H1 (cell line): ENCODE data around the gene KRTAP5-8. TPM values are rescaled to one million over a fixed set of nuclear protein-coding genes. Genes with fewer than 3 reads are reported as not detected.

Experiments used
- CTCF ChIA-PET: fragments of 300-600 bp; sonication (Branson Sonifier 250); formaldehyde crosslinking; loops from one replicate; lab custom pipeline; 2021; ENCODE audit not compliant: partially characterized antibody; lab: Charles Lee
- POLR2A ChIA-PET: fragments of 300-600 bp; sonication (Branson Sonifier 250); formaldehyde crosslinking; loops from one replicate; lab custom pipeline; 2021; ENCODE audit warnings: inconsistent platforms; ENCODE audit not compliant: partially characterized antibody; lab: Charles Lee
- DNase-seq, 2 experiments: peaks; one replicate each; pipeline versions ENCODE4 v3.0.0 to v3.0.0-alpha.2; 2010 to 2022; ENCODE audit warnings: low spot score in 2 of 2, low read depth in 1 of 2, mixed read lengths in 1 of 2
- FAIRE-seq: peaks from 2 replicates; lab custom pipeline; 2011; peaks lifted over from hg19 to GRCh38; lab: Jason Lieb, UNC
- H2AFZ ChIP-seq: 2 replicates; pipeline ENCODE4 v1.8.1; 2012; ENCODE audit warnings: low read length, inconsistent platforms
- H2AK5ac ChIP-seq: 2 replicates; pipeline ENCODE4 v1.6.1; 2013; ENCODE audit warnings: low read depth, low read length
- H2BK120ac ChIP-seq: replicated peaks from 2 replicates; pipeline ENCODE3; 2013; ENCODE audit warnings: low read depth, low read length, inconsistent platforms
- H2BK12ac ChIP-seq: 2 replicates; pipeline ENCODE4 v1.6.1; 2013; ENCODE audit warnings: low read depth, low read length
- H2BK15ac ChIP-seq: 2 replicates; pipeline ENCODE4 v1.6.1; 2013; ENCODE audit warnings: low read length
- H2BK20ac ChIP-seq: 2 replicates; pipeline ENCODE4 v1.6.1; 2013; ENCODE audit warnings: low read length
- H2BK5ac ChIP-seq: 2 replicates; pipeline ENCODE4 v1.6.1; 2013; ENCODE audit warnings: low read depth, low read length
- H3K14ac ChIP-seq: 2 replicates; pipeline ENCODE4 v1.6.1; 2013; ENCODE audit warnings: inconsistent platforms; ENCODE audit not compliant: insufficient read length
- H3K18ac ChIP-seq: 2 replicates; pipeline ENCODE4 v1.6.1; 2013; ENCODE audit warnings: low read length; ENCODE audit errors: extremely low read depth
- H3K23ac ChIP-seq: 2 replicates; pipeline ENCODE4 v1.6.1; 2013; ENCODE audit warnings: inconsistent platforms; ENCODE audit not compliant: insufficient read length
- H3K23me2 ChIP-seq: 2 replicates; pipeline ENCODE4 v1.6.1; 2013; ENCODE audit warnings: low read depth, low read length
- H3K27ac ChIP-seq: 2 replicates; pipeline ENCODE4 v1.6.1; 2011; ENCODE audit warnings: low read depth, low read length, inconsistent platforms
- H3K27me3 ChIP-seq, 4 experiments: replicated peaks in 1 of 4; 1 replicate in 1 of 4; 2 replicates in 3 of 4; pipeline versions ENCODE4 v1.6.1 to v1.8.1; 2011 to 2013; ENCODE audit warnings: low read length in 3 of 4, mild to moderate bottlenecking in 3 of 4, inconsistent platforms in 2 of 4, mixed read lengths in 2 of 4, moderate library complexity in 1 of 4; ENCODE audit not compliant: control insufficient read depth in 3 of 4, insufficient read depth in 3 of 4; ENCODE audit errors: extremely low read depth in 1 of 4
- H3K36me3 ChIP-seq, 4 experiments: 2 replicates each; pipeline versions ENCODE4 v1.6.1 to v1.8.1; 2011 to 2013; ENCODE audit warnings: mild to moderate bottlenecking in 4 of 4, low read length in 3 of 4, moderate library complexity in 2 of 4, control low read depth in 1 of 4, inconsistent platforms in 1 of 4; ENCODE audit not compliant: insufficient read depth in 4 of 4, control insufficient read depth in 2 of 4
- H3K4ac ChIP-seq: replicated peaks from 2 replicates; pipeline ENCODE3; 2013; ENCODE audit warnings: low read length, low read depth, mixed read lengths, inconsistent platforms; ENCODE audit not compliant: insufficient read length
- H3K4me1 ChIP-seq, 4 experiments: replicated peaks in 1 of 4; 1 replicate in 1 of 4; 2 replicates in 3 of 4; pipeline versions ENCODE4 v1.6.1 to v1.8.1; 2011 to 2013; ENCODE audit warnings: low read length in 3 of 4, inconsistent platforms in 2 of 4, mixed read lengths in 1 of 4; ENCODE audit not compliant: insufficient read depth in 4 of 4, control insufficient read depth in 3 of 4
- H3K4me2 ChIP-seq, 2 experiments: 2 replicates each; pipeline versions ENCODE4 v1.6.1 to v1.8.1; 2011 to 2013; ENCODE audit warnings: low read depth in 2 of 2, low read length in 2 of 2, control low read depth in 1 of 2, inconsistent platforms in 1 of 2, mild to moderate bottlenecking in 1 of 2; ENCODE audit not compliant: insufficient read depth in 1 of 2
- H3K4me3 ChIP-seq, 4 experiments: fragments of 200-600, 300-600 bp in 1 of 4; sonication (generic), shearing (Covaris generic), sonication (Bioruptor Twin) in 1 of 4; 2 replicates each; pipeline versions ENCODE4 v1.5.1 to v1.8.1; 2011 to 2016; ENCODE audit warnings: low read length in 4 of 4, low read depth in 3 of 4, control low read depth in 2 of 4, inconsistent platforms in 2 of 4, mild to moderate bottlenecking in 2 of 4, mixed read lengths in 1 of 4, moderate library complexity in 1 of 4; ENCODE audit not compliant: insufficient read depth in 2 of 4; ENCODE audit errors: extremely low read depth in 1 of 4
- H3K56ac ChIP-seq: replicated peaks from 2 replicates; pipeline ENCODE3; 2013; ENCODE audit warnings: low read depth, mild to moderate bottlenecking, mixed read lengths, low read length, inconsistent platforms; ENCODE audit not compliant: insufficient read length
- H3K79me1 ChIP-seq: 2 replicates; pipeline ENCODE4 v1.6.1; 2013; ENCODE audit warnings: low read depth, low read length, control low read depth
- H3K79me2 ChIP-seq, 2 experiments: 2 replicates each; pipeline versions ENCODE4 v1.6.1 to v1.8.1; 2012 to 2013; ENCODE audit warnings: low read length in 2 of 2, mild to moderate bottlenecking in 2 of 2, inconsistent platforms in 1 of 2; ENCODE audit not compliant: insufficient read depth in 2 of 2, control insufficient read depth in 1 of 2
- H3K9ac ChIP-seq, 4 experiments: replicated peaks in 1 of 4; 1 replicate in 1 of 4; 2 replicates in 3 of 4; pipeline versions ENCODE4 v1.6.1 to v1.8.1; 2011 to 2013; ENCODE audit warnings: low read depth in 3 of 4, low read length in 3 of 4, control low read depth in 2 of 4, mild to moderate bottlenecking in 2 of 4, moderate library complexity in 2 of 4, inconsistent platforms in 1 of 4; ENCODE audit errors: extremely low read depth in 1 of 4
- H3K9me3 ChIP-seq, 2 experiments: 2 replicates each; pipeline versions ENCODE4 v1.6.1 to v1.8.1; 2012 to 2013; ENCODE audit warnings: mild to moderate bottlenecking in 2 of 2, moderate library complexity in 2 of 2, control low read depth in 1 of 2, inconsistent platforms in 1 of 2, low read depth in 1 of 2, low read length in 1 of 2, mixed read lengths in 1 of 2; ENCODE audit not compliant: insufficient read depth in 2 of 2
- H4K20me1 ChIP-seq, 2 experiments: replicated peaks in 1 of 2; 2 replicates each; pipeline versions ENCODE3 to v1.8.1; 2011 to 2013; ENCODE audit warnings: inconsistent platforms in 2 of 2, low read length in 2 of 2, mild to moderate bottlenecking in 1 of 2; ENCODE audit not compliant: insufficient read depth in 2 of 2, control insufficient read depth in 1 of 2
- H4K5ac ChIP-seq: 2 replicates; pipeline ENCODE4 v1.6.1; 2013; ENCODE audit warnings: low read length, low read depth, mixed read lengths, inconsistent platforms; ENCODE audit not compliant: insufficient read length
- H4K8ac ChIP-seq: 2 replicates; pipeline ENCODE4 v1.8.0; 2013; ENCODE audit warnings: mild to moderate bottlenecking, moderate library complexity, low read length, inconsistent platforms; ENCODE audit not compliant: insufficient read depth; ENCODE audit errors: extremely low read depth
- H4K91ac ChIP-seq: replicated peaks from 2 replicates; pipeline ENCODE3; 2013; ENCODE audit warnings: low read length, mixed read lengths, inconsistent platforms; ENCODE audit not compliant: insufficient read length
- BACH1 ChIP-seq: IDR thresholded peaks from 2 replicates; pipeline ENCODE4 v1.6.1; 2012; ENCODE audit warnings: low read length, improper control_type of control experiment
- CTBP2 ChIP-seq: IDR thresholded peaks from 2 replicates; pipeline ENCODE4 v1.7.0; 2011; ENCODE audit warnings: borderline replicate concordance, mild to moderate bottlenecking, moderate library complexity, mixed read lengths, low read length; ENCODE audit not compliant: insufficient read depth, insufficient read length
- E2F6 ChIP-seq: IDR thresholded peaks from 2 replicates; pipeline ENCODE4 v1.6.1; 2012; ENCODE audit warnings: inconsistent platforms
- FOSL1 ChIP-seq: IDR thresholded peaks from 2 replicates; pipeline ENCODE4 v1.6.1; 2011; ENCODE audit warnings: mild to moderate bottlenecking, low read depth, low read length, moderate library complexity; ENCODE audit not compliant: insufficient read depth
- GABPA ChIP-seq: IDR thresholded peaks from 2 replicates; pipeline ENCODE4 v1.6.1; 2011; ENCODE audit warnings: mild to moderate bottlenecking, low read length, moderate library complexity, borderline replicate concordance; ENCODE audit not compliant: insufficient read depth
- HDAC6 ChIP-seq: IDR thresholded peaks from one replicate; pipeline ENCODE4 v1.7.1; 2012; ENCODE audit warnings: low read depth, mild to moderate bottlenecking, inconsistent platforms, low read length, moderate library complexity
- JUND ChIP-seq: IDR thresholded peaks from 2 replicates; pipeline ENCODE4 v1.6.1; 2011; ENCODE audit warnings: mild to moderate bottlenecking, improper control_type of control experiment, low read length
- MAFK ChIP-seq: IDR thresholded peaks from 2 replicates; pipeline ENCODE4 v1.6.1; 2012; ENCODE audit warnings: low read depth, mild to moderate bottlenecking, improper control_type of control experiment, low read length
- NANOG ChIP-seq: IDR thresholded peaks from 2 replicates; pipeline ENCODE4 v1.6.1; 2011; ENCODE audit warnings: low read length, low read depth, mild to moderate bottlenecking, inconsistent platforms; ENCODE audit not compliant: insufficient read depth, poor library complexity, severe bottlenecking
- POLR2AphosphoS5 ChIP-seq: IDR thresholded peaks from 2 replicates; pipeline ENCODE4 v1.6.1; 2011; ENCODE audit warnings: low read depth, low read length
- RFX5 ChIP-seq: IDR thresholded peaks from 2 replicates; pipeline ENCODE4 v1.6.1; 2011; ENCODE audit warnings: low read depth, low read length, improper control_type of control experiment, borderline replicate concordance
- SIRT6 ChIP-seq: IDR thresholded peaks from one replicate; pipeline ENCODE4 v1.7.1; 2012; ENCODE audit warnings: low read length, inconsistent platforms
- SIX5 ChIP-seq: IDR thresholded peaks from 2 replicates; pipeline ENCODE4 v1.6.1; 2011; ENCODE audit warnings: mild to moderate bottlenecking, low read depth, low read length
- SP1 ChIP-seq: IDR thresholded peaks from 2 replicates; pipeline ENCODE4 v1.6.1; 2011; ENCODE audit warnings: low read depth, low read length
- TCF12 ChIP-seq: IDR thresholded peaks from 2 replicates; pipeline ENCODE4 v1.6.1; 2011; ENCODE audit warnings: low read depth, mild to moderate bottlenecking, low read length
- WGBS, 2 experiments: shearing (Covaris generic) in 1 of 2; methylation state at CpG; one replicate each; pipeline versions ENCODE4 v1.1.6 to v1.1.7; 2013 to 2015; ENCODE audit warnings: low lambda C conversion rate in 2 of 2, mixed read lengths in 2 of 2, inconsistent platforms in 1 of 2, low coverage in 1 of 2, missing lambda C conversion rate in 1 of 2; ENCODE audit not compliant: insufficient replicate concordance in 2 of 2, insufficient coverage in 1 of 2, insufficient read length in 1 of 2; ENCODE audit errors: extremely low coverage in 1 of 2, missing lambda C conversion rate in 1 of 2; 5-methylcytosine and 5-hydroxymethylcytosine counted together
- polyA plus RNA-seq, 7 experiments: library from polyadenylated mRNA; depleted of rRNA in 3 of 7; stranded (reverse) in 5 of 7; unstranded in 2 of 7; fragments of >200 nt in 5 of 7; fragments of 200-250 nt in 2 of 7; gene quantifications; 1 replicate in 5 of 7; 2 replicates in 1 of 7; 4 replicates in 1 of 7; pipeline versions ENCODE4 v1.2.1 to v1.2.3, GENCODE V29; 2011 to 2013; ENCODE audit warnings: missing spikeins in 2 of 7, mixed read lengths in 2 of 7
- total RNA-seq: library from RNA; stranded (reverse); fragmentation: NEBNext Ultra II Directional; extraction: Animal tissue kit (Norgen Biotek cat#: 25700); gene quantifications from 2 replicates; pipeline ENCODE4 v1.2.1, GENCODE V29; 2021

The KRTAP5-8 gene
- total and polyA plus RNA-seq, 2 of the 8 experiments (the other 6 are each of a cell fraction or from before 2014, with no cell fraction given), result not detected

- Histone ChIP-seq H2AFZ (no peak overlapping the region), H2BK120ac (no peak overlapping the region), H3K18ac (no peak overlapping the region), H4K8ac (no peak overlapping the region), H3K79me1 (no peaks in the 10 kb centered on the region), H3K14ac (no peak overlapping the region), H3K27me3 (no peaks in the 10 kb centered on the region), H4K5ac (no peak overlapping the region), H3K4me1 (no peaks in the 10 kb centered on the region; a peak in 1 of 7 replicates), H3K27ac (no peak overlapping the region), H2BK20ac (no peak overlapping the region), H3K9me3 (no peaks in the 10 kb centered on the region; a peak in 1 of 4 replicates), H3K23ac (no peak overlapping the region), H2BK12ac (no peak overlapping the region), H3K36me3 (no peaks in the 10 kb centered on the region), H4K91ac (no peak overlapping the region), H3K79me2 (no peaks in the 10 kb centered on the region), H2BK15ac (no peak overlapping the region), H2AK5ac (no peak overlapping the region), H3K4me2 (no peak overlapping the region), H3K4ac (no peak overlapping the region), H2BK5ac (no peak overlapping the region), H3K23me2 (no peaks in the 10 kb centered on the region), H3K56ac (no peak overlapping the region), H3K4me3 (no peak overlapping the region), H3K9ac (no peak overlapping the region), H4K20me1 (no peaks in the 10 kb centered on the region)
- DNase-seq, result no peak
- ChIA-PET POLR2A (interaction anchor here (0.6 kb wide), 1 partner anchor 1769 kb away, joined by 3 read pairs; no protein-coding TSS in a partner anchor), CTCF (interaction anchor here (1.2 to 1.6 kb wide), 2 partner anchors 11 to 24 kb away, joined by 4 to 5 read pairs; no protein-coding TSS in a partner anchor)
- FAIRE-seq, result no peak
- 92% methylated on average over 4 of the region's 4 CpGs; no CpG with 5 or more reads in 1 of the 2 experiments for WGBS, 2 experiments
- TF ChIP-seq POLR2AphosphoS5 (no peak), HDAC6 (no peak), SP1 (no peak), CTBP2 (no peak), E2F6 (no peak), SIRT6 (no peak), RFX5 (no peak), TCF12 (no peak), FOSL1 (no peak), GABPA (no peak), SIX5 (no peak), JUND (no peak), MAFK (no peak), NANOG (no peak), BACH1 (no peak)
These were observed 803 bp downstream of the KRTAP5-8 start for GRCh38 chr11:71538666-71538990.
